Activated CD4-positive, alpha-beta T cell treated with anti-CD3 and anti-CD28 coated beads, Interleukin-2, amount 50 U/mL, for 24 hours (primary cell): Measurements from ENCODE around the gene RASSF10.

Experiments used
- DNase-seq, 2 donors: peaks; one replicate each; pipeline ENCODE4 v3.0.0-alpha.2; 2020; ENCODE audit warnings: low read depth in 1 of 2, low spot score in 1 of 2

The RASSF10 gene

GRCh38 chr11:12993626-12994025 is 15.5 kb upstream of the RASSF10 start:
- no peak for DNase-seq

- no peak for DNase-seq
Measured at GRCh38 chr11:12994476-12994875, 14.6 kb upstream of the RASSF10 start.

GRCh38 chr11:12995188-12995587 is 13.9 kb upstream of the RASSF10 start:
- DNase-seq, result no peak

- no peak for DNase-seq
Measured at GRCh38 chr11:12995823-12996222, 13.3 kb upstream of the RASSF10 start.

- DNase-seq, result no peak
Measured at GRCh38 chr11:12997168-12997567, 11.9 kb upstream of the RASSF10 start.

GRCh38 chr11:12998336-12998735 is 10.8 kb upstream of the RASSF10 start:
- DNase-seq, result no peak

- DNase-seq, result no peak
Measured at GRCh38 chr11:12999597-12999996, 9.5 kb upstream of the RASSF10 start.

GRCh38 chr11:13000116-13000515 is 9.0 kb upstream of the RASSF10 start:
- no peak for DNase-seq

- no peak for DNase-seq
Measured at GRCh38 chr11:13000721-13001120, 8.4 kb upstream of the RASSF10 start.

GRCh38 chr11:13003736-13004493 is 5.2 kb upstream of the RASSF10 start:
- DNase-seq, result no peak

GRCh38 chr11:13007182-13008060 is 1.7 kb upstream of the RASSF10 start:
- no peak for DNase-seq

GRCh38 chr11:13008061-13008435 is 1.1 kb upstream of the RASSF10 start:
- DNase-seq, result no peak

GRCh38 chr11:13009476-13009920 is 382 bp downstream of the RASSF10 start:
- DNase-seq, result no peak

GRCh38 chr11:13009921-13010748 is 1.0 kb downstream of the RASSF10 start:
- DNase-seq, result no peak

GRCh38 chr11:13010749-13011465 is 1.8 kb downstream of the RASSF10 start:
- no peak for DNase-seq

- DNase-seq, result no peak
Measured at GRCh38 chr11:13011466-13012055, 2.4 kb downstream of the RASSF10 start.

GRCh38 chr11:13012056-13012661 is 3.0 kb downstream of the RASSF10 start:
- no peak for DNase-seq

GRCh38 chr11:13013054-13013488 is 4.0 kb downstream of the RASSF10 start:
- DNase-seq, result no peak

GRCh38 chr11:13015753-13016152 is 6.6 kb downstream of the RASSF10 start:
- DNase-seq, result no peak

- DNase-seq, result no peak
Measured at GRCh38 chr11:13016415-13016814, 7.3 kb downstream of the RASSF10 start.
